Fibroblast of upper back skin (primary cell): ENCODE data around the gene MICU1.
"Not testable (repeated sequence)": the region's sequence is repeated elsewhere in the genome, so short reads cannot be mapped to it uniquely, and the experiment has no call there.

Experiments
- DNase-seq: peaks from one replicate; pipeline ENCODE4 v3.0.0-alpha.2; 2013

Gene MICU1

GRCh38 chr10:72625608-72626443, at the start of gene MICU1:
MICU1 (minus strand) TSS chr10:72626079; CDS start chr10:72566793, 59,286 bp downstream.
- DNase-seq = peak; percentile 95

- not testable (repeated sequence) for DNase-seq
Observed at GRCh38 chr10:72674174-72674573, 48.3 kb upstream of the MICU1 start.

GRCh38 chr10:72673280-72673679, 47.4 kb upstream of the MICU1 start:
- DNase-seq = no peak

- no peak for DNase-seq
Observed at GRCh38 chr10:72667207-72667864, 41.5 kb upstream of the MICU1 start.

GRCh38 chr10:72665925-72666324, 40.0 kb upstream of the MICU1 start:
- peak; percentile 5 for DNase-seq

GRCh38 chr10:72663971-72664370, 38.1 kb upstream of the MICU1 start:
- no peak for DNase-seq

GRCh38 chr10:72661431-72661830, 35.6 kb upstream of the MICU1 start:
- no peak for DNase-seq

GRCh38 chr10:72660220-72660619, 34.3 kb upstream of the MICU1 start:
- no peak for DNase-seq

- no peak for DNase-seq
Observed at GRCh38 chr10:72659694-72660093, 33.8 kb upstream of the MICU1 start.

- DNase-seq = no peak
Observed at GRCh38 chr10:72658696-72659400, 33.0 kb upstream of the MICU1 start.

- DNase-seq = no peak
Observed at GRCh38 chr10:72654720-72655119, 28.8 kb upstream of the MICU1 start.

GRCh38 chr10:72653383-72654096, 27.7 kb upstream of the MICU1 start:
- DNase-seq = no peak

- no peak for DNase-seq
Observed at GRCh38 chr10:72649291-72649690, 23.4 kb upstream of the MICU1 start.

GRCh38 chr10:72648301-72648700, 22.4 kb upstream of the MICU1 start:
- DNase-seq = no peak

- not testable (repeated sequence) for DNase-seq
Observed at GRCh38 chr10:72646971-72647370, 21.1 kb upstream of the MICU1 start.

- DNase-seq = no peak
Observed at GRCh38 chr10:72645263-72645858, 19.5 kb upstream of the MICU1 start.

GRCh38 chr10:72642318-72642717, 16.4 kb upstream of the MICU1 start:
- no peak for DNase-seq

GRCh38 chr10:72639441-72639873, 13.6 kb upstream of the MICU1 start:
- DNase-seq = no peak

GRCh38 chr10:72638586-72639440, 12.9 kb upstream of the MICU1 start:
- no peak for DNase-seq

GRCh38 chr10:72637398-72637857, 11.5 kb upstream of the MICU1 start:
- DNase-seq = peak; percentile 77

GRCh38 chr10:72630144-72630543, 4.3 kb upstream of the MICU1 start:
- no peak for DNase-seq

- no peak for DNase-seq
Observed at GRCh38 chr10:72626444-72626754, 520 bp upstream of the MICU1 start.
